ENCODE measurements around the gene PDGFA. TPM values are rescaled to one million over a fixed set of nuclear protein-coding genes. Genes with fewer than 3 reads are reported as not detected.
A peak's percentile ranks its signal among the peaks of the same experiment; 100 is the strongest.

The PDGFA gene
- total RNA-seq, result 10.6 and 11.9 TPM in 2 replicates

- intact Hi-C loops (cut with micrococcal nuclease), result loop anchor here (2.0 to 10.0 kb wide), 5 partner anchors 63 to 713 kb away; partner anchors contain the start of genes DNAAF5, PRKAR1B and UNCX
- H3K36me3 Mint-ChIP-seq (ENCODE audit: low read depth), result no peaks in the 10 kb centered on the region
- H3K4me3 Mint-ChIP-seq (ENCODE audit: low read depth), result peak within 1 kb of the TSS; percentile 85
These were observed at the start of gene PDGFA for GRCh38 chr7:519484-520390. Gene PDGFA, minus strand, starts transcription at chr7:519846. Its CDS starts 845 bp downstream, at chr7:519001.

GRCh38 chr7:568031-568951, 48.6 kb upstream of the PDGFA start:
- intact Hi-C loops (cut with micrococcal nuclease), result no loop called here
- Mint-ChIP-seq H3K36me3 (ENCODE audit: low read depth) (no peaks in the 10 kb centered on the region), H3K4me1 (ENCODE audit: low read depth) (no peaks in the 10 kb centered on the region), H3K9me3 (no peaks in the 10 kb centered on the region), H3K4me3 (ENCODE audit: low read depth) (no peak overlapping the region), H3K27me3 (ENCODE audit: low read depth) (no peaks in the 10 kb centered on the region), H3K27ac (no peak overlapping the region)
- DNase-seq (ENCODE audit: low spot score), result no peak

More at GRCh38 chr7:519484-520390, at the start of gene PDGFA:
- no peak for DNase-seq (ENCODE audit: low spot score)
- Mint-ChIP-seq H3K27me3 (ENCODE audit: low read depth) (peaks cover 44% of the 10 kb centered on the region), H3K9me3 (no peaks in the 10 kb centered on the region), H3K4me1 (ENCODE audit: low read depth) (peaks cover 10% of the 10 kb centered on the region), H3K27ac (peak within 1 kb of the TSS; percentile 33)

DNA sequence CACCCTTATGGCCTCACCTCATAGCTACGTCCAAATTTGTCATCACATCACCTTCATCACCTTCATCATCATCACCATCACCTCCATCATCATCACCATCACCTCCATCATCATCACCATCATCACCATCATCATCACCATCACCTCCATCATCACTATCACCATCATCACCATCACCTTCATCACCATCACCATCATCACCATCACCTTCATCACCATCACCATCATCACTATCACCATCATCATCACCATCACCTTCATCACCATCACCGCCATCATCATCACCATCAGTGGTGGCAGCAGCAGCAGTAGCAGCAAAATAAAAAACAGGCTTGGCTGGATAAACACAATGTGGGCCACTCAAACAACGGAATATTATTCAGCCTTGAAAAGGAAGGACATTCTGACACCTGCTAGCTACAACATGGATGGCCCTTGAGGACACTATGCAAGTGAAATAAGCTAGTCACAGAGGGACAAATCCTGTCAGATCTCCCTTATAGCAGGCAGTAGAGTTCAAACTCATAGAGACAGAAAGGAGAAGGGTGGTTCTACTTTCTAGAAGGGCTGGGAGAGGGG, 47.7 kb upstream of the PDGFA start:
- no peak overlapping the region for H3K27ac Mint-ChIP-seq
- intact Hi-C loops (cut with micrococcal nuclease), result no loop called here
- no peak for DNase-seq (ENCODE audit: low spot score)
- no peaks in the 10 kb centered on the region for H3K36me3 Mint-ChIP-seq (ENCODE audit: low read depth)
- no peaks in the 10 kb centered on the region for H3K27me3 Mint-ChIP-seq (ENCODE audit: low read depth)
- H3K9me3 Mint-ChIP-seq, result no peaks in the 10 kb centered on the region
- H3K4me1 Mint-ChIP-seq (ENCODE audit: low read depth), result no peaks in the 10 kb centered on the region
- no peak overlapping the region for H3K4me3 Mint-ChIP-seq (ENCODE audit: low read depth)

GRCh38 chr7:566100-566499, 46.5 kb upstream of the PDGFA start:
- intact Hi-C loops (cut with micrococcal nuclease), result no loop called here
- no peak for DNase-seq (ENCODE audit: low spot score)

GRCh38 chr7:564176-564865, 44.7 kb upstream of the PDGFA start:
- no peak for DNase-seq (ENCODE audit: low spot score)
- intact Hi-C loops (cut with micrococcal nuclease), result no loop called here
- Mint-ChIP-seq H3K27me3 (ENCODE audit: low read depth) (no peaks in the 10 kb centered on the region), H3K9me3 (no peaks in the 10 kb centered on the region), H3K4me1 (ENCODE audit: low read depth) (no peaks in the 10 kb centered on the region), H3K36me3 (ENCODE audit: low read depth) (no peaks in the 10 kb centered on the region), H3K27ac (no peak overlapping the region), H3K4me3 (ENCODE audit: low read depth) (no peak overlapping the region)

More at GRCh38 chr7:566100-566499, 46.5 kb upstream of the PDGFA start:
- no peak overlapping the region for H3K4me3 Mint-ChIP-seq (ENCODE audit: low read depth)
- no peak overlapping the region for H3K27ac Mint-ChIP-seq
- H3K9me3 Mint-ChIP-seq, result no peaks in the 10 kb centered on the region
- no peaks in the 10 kb centered on the region for H3K27me3 Mint-ChIP-seq (ENCODE audit: low read depth)
- H3K36me3 Mint-ChIP-seq (ENCODE audit: low read depth), result no peaks in the 10 kb centered on the region
- H3K4me1 Mint-ChIP-seq (ENCODE audit: low read depth), result no peaks in the 10 kb centered on the region

DNA sequence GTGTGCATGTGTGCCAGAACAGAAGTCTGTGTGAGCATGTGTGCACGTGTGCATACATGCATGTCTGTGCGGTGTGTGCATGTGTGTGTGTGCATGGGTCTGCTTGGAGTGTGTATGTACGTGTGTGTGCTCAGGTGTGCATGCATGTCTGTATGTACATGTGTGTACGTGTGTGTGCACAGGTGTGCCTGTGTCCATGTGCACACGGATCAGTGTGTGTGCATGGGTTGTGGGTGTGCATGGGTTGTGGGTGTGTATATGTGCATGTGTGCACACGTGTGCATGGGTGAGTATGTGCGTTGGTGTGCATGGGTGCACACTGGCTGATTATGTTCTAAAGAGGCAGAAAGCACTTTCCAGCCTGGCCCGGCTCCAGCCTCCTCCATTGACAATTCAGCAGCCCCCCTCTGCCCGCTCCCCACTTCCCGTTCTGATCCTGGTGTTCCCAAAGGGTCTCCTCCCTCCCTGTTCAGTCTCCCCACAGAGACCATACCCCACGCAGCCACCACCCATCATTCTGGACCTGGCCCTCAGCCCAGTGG, 44.1 kb upstream of the PDGFA start:
- Mint-ChIP-seq H3K27me3 (ENCODE audit: low read depth) (no peaks in the 10 kb centered on the region), H3K9me3 (no peaks in the 10 kb centered on the region), H3K36me3 (ENCODE audit: low read depth) (no peaks in the 10 kb centered on the region), H3K27ac (no peak overlapping the region), H3K4me3 (ENCODE audit: low read depth) (no peak overlapping the region), H3K4me1 (ENCODE audit: low read depth) (no peaks in the 10 kb centered on the region)
- intact Hi-C loops (cut with micrococcal nuclease), result no loop called here
- DNase-seq (ENCODE audit: low spot score), result no peak

DNA sequence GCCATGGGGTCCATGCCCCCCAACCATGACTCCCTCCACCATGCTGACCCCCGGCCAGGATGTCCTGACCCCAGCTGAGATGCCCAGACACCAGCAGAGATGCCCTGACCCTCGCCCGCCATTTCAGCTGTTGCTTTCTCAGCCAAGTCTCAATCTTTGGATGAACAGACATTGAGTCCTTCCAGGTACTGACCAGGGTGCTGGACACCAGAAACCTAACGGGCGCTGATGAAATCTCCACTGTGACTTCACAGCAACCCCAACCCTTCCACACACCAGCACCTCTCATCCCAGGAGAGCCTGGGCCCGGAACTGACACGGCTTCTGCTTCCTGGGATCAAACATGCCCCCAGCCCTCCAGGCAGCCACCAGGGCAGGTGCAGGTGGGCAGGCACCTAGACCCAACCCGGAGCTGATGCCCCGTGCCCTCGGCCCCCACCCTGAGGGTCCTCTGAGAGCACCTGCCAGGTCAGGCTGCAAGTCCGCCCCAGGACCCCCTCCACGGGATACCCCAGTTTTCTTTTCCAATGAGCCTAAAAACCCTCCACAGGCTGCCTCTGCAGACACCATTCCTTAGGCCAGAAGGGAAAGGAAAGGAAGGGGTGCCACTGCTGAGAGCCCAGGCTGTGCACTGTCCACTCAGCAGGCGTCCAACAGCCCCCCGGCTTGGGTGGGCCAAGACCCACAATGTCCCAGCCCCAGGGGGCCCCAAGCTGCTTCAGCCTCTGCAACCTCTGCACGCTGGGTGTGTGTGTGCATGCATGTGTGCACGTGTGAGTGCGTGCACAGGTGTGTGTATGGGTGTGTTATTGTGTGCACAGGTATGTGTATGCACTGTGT, 43.4 kb upstream of the PDGFA start:
- H3K27me3 Mint-ChIP-seq (ENCODE audit: low read depth), result no peaks in the 10 kb centered on the region
- intact Hi-C loops (cut with micrococcal nuclease), result no loop called here
- H3K4me3 Mint-ChIP-seq (ENCODE audit: low read depth), result no peak overlapping the region
- no peaks in the 10 kb centered on the region for H3K9me3 Mint-ChIP-seq
- H3K4me1 Mint-ChIP-seq (ENCODE audit: low read depth), result no peaks in the 10 kb centered on the region
- no peak for DNase-seq (ENCODE audit: low spot score)
- H3K27ac Mint-ChIP-seq, result no peak overlapping the region
- H3K36me3 Mint-ChIP-seq (ENCODE audit: low read depth), result peaks cover 1% of the 10 kb centered on the region

DNA sequence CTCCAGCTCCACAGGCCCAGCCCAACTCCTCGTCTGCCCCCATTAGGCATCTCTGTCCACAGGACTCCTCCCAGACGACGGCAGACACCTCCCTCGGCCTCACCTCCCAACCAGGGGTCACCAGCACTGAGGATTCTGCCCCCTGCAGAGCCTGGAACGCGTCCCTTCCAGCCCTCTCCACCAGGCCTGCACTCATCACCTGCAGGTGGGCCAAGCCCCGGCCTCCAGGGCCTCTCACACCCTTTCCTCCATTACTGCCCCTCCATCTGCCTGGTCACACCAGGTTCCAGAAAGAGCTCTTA, 42.7 kb upstream of the PDGFA start:
- H3K27ac Mint-ChIP-seq, result no peak overlapping the region
- H3K4me1 Mint-ChIP-seq (ENCODE audit: low read depth), result no peaks in the 10 kb centered on the region
- intact Hi-C loops (cut with micrococcal nuclease), result no loop called here
- H3K27me3 Mint-ChIP-seq (ENCODE audit: low read depth), result no peaks in the 10 kb centered on the region
- H3K36me3 Mint-ChIP-seq (ENCODE audit: low read depth), result peaks cover 5% of the 10 kb centered on the region
- DNase-seq (ENCODE audit: low spot score), result no peak
- no peaks in the 10 kb centered on the region for H3K9me3 Mint-ChIP-seq
- no peak overlapping the region for H3K4me3 Mint-ChIP-seq (ENCODE audit: low read depth)

DNA sequence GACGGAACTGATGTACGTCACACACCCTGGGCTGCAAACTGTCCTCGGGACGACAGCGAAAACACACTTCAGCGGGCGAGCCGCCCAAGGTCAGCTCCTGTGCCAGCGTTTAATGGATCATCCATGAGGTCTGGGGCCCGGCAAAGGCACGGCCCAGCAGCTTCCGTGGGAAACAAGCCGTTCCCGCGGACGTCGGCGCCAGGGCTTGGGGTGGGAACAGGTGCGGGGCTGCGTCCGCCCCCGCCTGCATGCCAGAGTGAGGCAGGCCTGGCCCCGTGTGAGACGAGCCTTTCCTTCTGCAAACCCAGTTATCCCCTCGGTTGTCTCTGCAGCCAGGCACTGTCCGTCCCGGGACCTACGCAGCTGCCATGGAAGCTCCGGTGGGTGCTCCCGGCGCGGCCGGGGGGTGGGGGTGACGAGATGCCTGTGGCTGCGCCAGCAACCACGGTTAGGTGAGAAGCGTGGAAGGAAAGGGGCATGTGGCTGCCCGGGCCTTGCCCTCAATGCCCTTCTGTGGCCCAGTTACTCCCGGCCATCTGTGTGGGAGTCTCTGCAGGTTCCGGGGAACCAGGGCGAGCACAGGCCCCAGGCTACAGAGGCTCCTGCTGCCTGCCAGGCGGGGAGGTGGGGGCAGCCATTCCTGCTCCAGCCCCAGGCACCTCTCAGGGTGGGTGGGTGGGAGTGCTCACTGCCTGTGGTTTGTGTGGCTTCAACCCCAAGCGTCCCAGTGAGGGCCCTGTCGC, 42.2 kb upstream of the PDGFA start:
- no peaks in the 10 kb centered on the region for H3K27me3 Mint-ChIP-seq (ENCODE audit: low read depth)
- H3K27ac Mint-ChIP-seq, result no peak overlapping the region
- DNase-seq (ENCODE audit: low spot score), result no peak
- H3K36me3 Mint-ChIP-seq (ENCODE audit: low read depth), result peaks cover 5% of the 10 kb centered on the region
- intact Hi-C loops (cut with micrococcal nuclease), result no loop called here
- H3K9me3 Mint-ChIP-seq, result no peaks in the 10 kb centered on the region
- no peak overlapping the region for H3K4me3 Mint-ChIP-seq (ENCODE audit: low read depth)
- no peaks in the 10 kb centered on the region for H3K4me1 Mint-ChIP-seq (ENCODE audit: low read depth)

DNA sequence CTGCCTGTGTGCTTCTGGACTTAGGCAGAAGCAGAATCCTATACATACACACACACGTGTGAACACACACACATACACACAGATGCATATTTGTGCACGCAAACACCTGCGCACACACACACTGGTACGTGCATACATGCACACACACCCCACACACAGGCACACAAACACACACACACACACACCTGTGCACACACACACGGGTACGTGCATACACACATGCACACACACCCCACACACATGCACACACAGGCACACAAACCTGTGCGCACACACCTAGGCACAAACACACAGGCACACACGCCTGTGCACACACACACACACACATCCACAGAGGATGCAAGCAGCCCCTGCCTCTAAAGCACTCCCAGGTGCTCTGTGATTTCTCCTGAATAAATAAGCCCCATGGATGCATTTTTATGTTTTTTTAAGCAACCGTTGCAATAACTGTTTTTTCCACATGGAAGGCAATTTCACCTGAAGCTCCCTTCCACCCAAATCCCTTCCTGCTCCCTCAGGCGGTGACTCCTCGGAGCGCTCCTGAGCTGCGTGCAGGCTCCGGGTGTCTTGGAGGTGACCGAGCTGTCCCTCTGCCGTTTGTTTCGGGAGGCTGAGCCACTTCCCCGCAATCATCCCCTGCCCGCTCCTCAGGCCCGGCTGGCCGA, 41.5 kb upstream of the PDGFA start:
- H3K36me3 Mint-ChIP-seq (ENCODE audit: low read depth), result peaks cover 5% of the 10 kb centered on the region
- H3K9me3 Mint-ChIP-seq, result no peaks in the 10 kb centered on the region
- no peak for DNase-seq (ENCODE audit: low spot score)
- no peaks in the 10 kb centered on the region for H3K4me1 Mint-ChIP-seq (ENCODE audit: low read depth)
- H3K4me3 Mint-ChIP-seq (ENCODE audit: low read depth), result no peak overlapping the region
- H3K27ac Mint-ChIP-seq, result no peak overlapping the region
- H3K27me3 Mint-ChIP-seq (ENCODE audit: low read depth), result no peaks in the 10 kb centered on the region
- intact Hi-C loops (cut with micrococcal nuclease), result no loop called here

GRCh38 chr7:559396-559705, 39.7 kb upstream of the PDGFA start:
- Mint-ChIP-seq H3K36me3 (ENCODE audit: low read depth) (peaks cover 5% of the 10 kb centered on the region), H3K9me3 (no peaks in the 10 kb centered on the region), H3K27me3 (ENCODE audit: low read depth) (no peaks in the 10 kb centered on the region), H3K4me1 (ENCODE audit: low read depth) (no peaks in the 10 kb centered on the region), H3K27ac (no peak overlapping the region), H3K4me3 (ENCODE audit: low read depth) (no peak overlapping the region)
- no peak for DNase-seq (ENCODE audit: low spot score)
- intact Hi-C loops (cut with micrococcal nuclease), result no loop called here

All from activated T-helper 2 cell treated with anti-CD3 and anti-CD28 coated beads, Interferon-gamma antibody, Interleukin-2, Interleukin-4, amounts not matched to agents 10 μg/mL and 5 μg/mL and 100 μg/mL, durations not matched to agents 14 hours and 24 hours and 36 hours (primary cell).